ENCODE measurements around the gene RAPSN.

DNA sequence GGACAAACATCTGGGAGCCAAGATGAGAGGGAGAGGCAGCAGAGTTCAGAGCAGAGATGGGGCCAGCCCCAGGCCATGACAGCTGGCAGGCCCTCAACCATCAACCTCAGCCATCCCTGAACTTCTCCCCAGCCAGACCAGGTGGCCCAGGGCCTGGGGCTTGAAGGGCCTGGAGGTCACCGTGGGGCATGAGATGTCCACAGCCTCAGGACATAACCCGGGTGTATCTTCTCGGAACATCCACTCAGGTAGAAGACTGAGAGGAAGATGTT, 53.0 kb downstream of the RAPSN start:
- no peak for TF ChIP-seq EZH2 (IDR thresholded peaks at IDR 0.05; ENCODE audit: low read length)
- TF ChIP-seq, protein P1, sequence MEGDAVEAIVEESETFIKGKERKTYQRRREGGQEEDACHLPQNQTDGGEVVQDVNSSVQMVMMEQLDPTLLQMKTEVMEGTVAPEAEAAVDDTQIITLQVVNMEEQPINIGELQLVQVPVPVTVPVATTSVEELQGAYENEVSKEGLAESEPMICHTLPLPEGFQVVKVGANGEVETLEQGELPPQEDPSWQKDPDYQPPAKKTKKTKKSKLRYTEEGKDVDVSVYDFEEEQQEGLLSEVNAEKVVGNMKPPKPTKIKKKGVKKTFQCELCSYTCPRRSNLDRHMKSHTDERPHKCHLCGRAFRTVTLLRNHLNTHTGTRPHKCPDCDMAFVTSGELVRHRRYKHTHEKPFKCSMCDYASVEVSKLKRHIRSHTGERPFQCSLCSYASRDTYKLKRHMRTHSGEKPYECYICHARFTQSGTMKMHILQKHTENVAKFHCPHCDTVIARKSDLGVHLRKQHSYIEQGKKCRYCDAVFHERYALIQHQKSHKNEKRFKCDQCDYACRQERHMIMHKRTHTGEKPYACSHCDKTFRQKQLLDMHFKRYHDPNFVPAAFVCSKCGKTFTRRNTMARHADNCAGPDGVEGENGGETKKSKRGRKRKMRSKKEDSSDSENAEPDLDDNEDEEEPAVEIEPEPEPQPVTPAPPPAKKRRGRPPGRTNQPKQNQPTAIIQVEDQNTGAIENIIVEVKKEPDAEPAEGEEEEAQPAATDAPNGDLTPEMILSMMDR (optimal IDR thresholded peaks at IDR 0.05 in 1 of 3, IDR thresholded peaks at IDR 0.05 in 1 of 3, conservative IDR thresholded peaks at IDR 0.05 in 1 of 3; ENCODE audit: extremely low read depth in 1 of 3, insufficient read depth in 2 of 3, low read length in 3 of 3): no peak

Data from keratinocyte (primary cell).